Fibroblast of pulmonary artery (primary cell): ENCODE measurements around the gene PGBD2.

Experiments used
- DNase-seq: peaks from one replicate; pipeline ENCODE4 v3.0.0-alpha.2; 2010; ENCODE audit warnings: low read depth
- H3K4me3 ChIP-seq: replicated peaks from 2 replicates; pipeline ENCODE4 v1.5.1; 2011; ENCODE audit warnings: low read depth, mild to moderate bottlenecking, control low read depth, low read length, moderate library complexity
- CTCF ChIP-seq: IDR thresholded peaks from 2 replicates; pipeline ENCODE4 v1.5.1; 2011; ENCODE audit warnings: mild to moderate bottlenecking, control low read depth, low read length, inconsistent platforms; ENCODE audit errors: missing control alignments

Gene PGBD2

GRCh38 chr1:248861616-248862015 is 44.4 kb upstream of the PGBD2 start:
- no peak for DNase-seq
- no peak overlapping the region for H3K4me3 ChIP-seq
- TF ChIP-seq CTCF: no peak

GRCh38 chr1:248862695-248862997 is 43.4 kb upstream of the PGBD2 start:
- no peak for TF ChIP-seq CTCF
- DNase-seq: no peak
- peak overlapping the region; percentile 59 for H3K4me3 ChIP-seq

DNA sequence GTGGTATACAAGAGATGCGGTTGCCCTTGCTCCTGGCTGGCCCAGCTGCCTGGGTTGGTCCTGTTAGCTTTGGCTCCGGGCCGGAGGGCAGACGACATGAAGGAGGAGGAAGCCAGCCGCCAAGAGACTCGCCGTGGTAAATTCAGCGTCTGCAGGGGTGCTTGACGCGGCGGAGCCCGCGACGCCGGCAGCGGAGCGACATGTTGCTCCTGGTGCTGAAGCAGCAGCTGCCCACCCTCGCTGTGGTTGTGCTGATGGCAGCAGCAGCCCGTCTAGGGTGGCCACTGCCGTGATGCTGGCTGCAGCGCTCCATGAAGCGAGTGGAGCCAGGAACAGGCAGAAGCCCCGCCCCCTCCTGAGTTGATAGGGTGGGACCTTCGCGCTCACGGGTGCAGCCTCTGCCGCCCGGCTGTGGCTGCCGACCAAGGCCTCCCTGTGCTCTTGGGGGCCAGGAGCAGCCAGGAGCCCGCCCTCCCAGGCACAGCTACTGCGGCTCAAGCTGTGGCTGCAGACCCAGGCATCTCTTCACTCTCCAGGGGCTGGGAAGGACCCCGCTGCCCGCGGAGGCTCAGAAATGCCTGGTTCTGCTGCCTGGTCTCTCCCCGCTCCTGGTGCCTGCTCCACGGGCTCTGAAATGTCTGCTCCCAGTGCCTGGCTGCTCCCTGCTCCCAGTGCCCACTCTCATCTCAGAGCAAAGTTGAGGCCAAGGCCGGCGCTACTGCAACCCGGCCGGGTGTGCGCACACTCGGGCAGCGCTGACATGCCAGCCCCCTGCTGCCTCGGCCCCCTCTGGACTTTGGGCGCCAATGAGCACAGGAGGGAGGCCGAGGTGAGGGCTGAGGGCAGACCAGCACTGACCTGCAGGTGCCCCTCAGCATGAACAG is 42.8 kb upstream of the PGBD2 start:
- peak; percentile 69 for DNase-seq
- peak overlapping the region; percentile 59 for H3K4me3 ChIP-seq
- no peak for TF ChIP-seq CTCF

GRCh38 chr1:248871837-248872401 is 34.1 kb upstream of the PGBD2 start:
- TF ChIP-seq CTCF: no peak
- peak overlapping the region; percentile 86 for H3K4me3 ChIP-seq
- DNase-seq: no peak

DNA sequence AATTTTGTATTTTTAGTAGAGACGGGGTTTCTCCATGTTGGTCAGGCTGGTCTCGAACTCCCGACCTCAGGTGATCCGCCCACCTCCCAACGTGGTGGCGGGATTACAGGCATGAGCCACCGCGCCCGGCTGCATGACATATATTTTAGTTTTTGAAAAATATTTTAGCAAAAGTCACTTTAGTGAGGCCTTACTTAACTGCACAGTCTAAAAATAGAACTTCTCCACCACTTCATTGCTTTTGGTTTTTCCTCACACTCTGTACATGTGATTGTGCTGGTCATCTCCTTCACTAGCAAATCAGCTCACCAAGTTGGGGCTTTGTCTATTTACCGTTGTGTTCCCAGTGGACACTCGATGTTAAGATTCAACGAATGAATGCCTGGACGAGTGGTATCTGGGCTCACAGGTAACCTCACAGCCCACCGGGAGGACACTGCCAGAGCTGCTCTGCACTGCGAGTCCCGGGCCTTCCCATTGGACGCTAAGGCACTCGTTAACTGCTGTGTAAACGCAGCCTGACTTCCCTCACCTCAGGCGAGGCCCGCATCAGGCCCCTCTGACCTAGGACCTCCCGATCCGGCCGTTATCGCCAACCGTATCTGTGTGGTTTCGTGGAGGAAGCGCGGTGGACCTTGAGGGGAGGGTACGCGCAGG is 33.2 kb upstream of the PGBD2 start:
- peak overlapping the region; percentile 86 for H3K4me3 ChIP-seq
- DNase-seq: peak; percentile 66
- no peak for TF ChIP-seq CTCF

DNA sequence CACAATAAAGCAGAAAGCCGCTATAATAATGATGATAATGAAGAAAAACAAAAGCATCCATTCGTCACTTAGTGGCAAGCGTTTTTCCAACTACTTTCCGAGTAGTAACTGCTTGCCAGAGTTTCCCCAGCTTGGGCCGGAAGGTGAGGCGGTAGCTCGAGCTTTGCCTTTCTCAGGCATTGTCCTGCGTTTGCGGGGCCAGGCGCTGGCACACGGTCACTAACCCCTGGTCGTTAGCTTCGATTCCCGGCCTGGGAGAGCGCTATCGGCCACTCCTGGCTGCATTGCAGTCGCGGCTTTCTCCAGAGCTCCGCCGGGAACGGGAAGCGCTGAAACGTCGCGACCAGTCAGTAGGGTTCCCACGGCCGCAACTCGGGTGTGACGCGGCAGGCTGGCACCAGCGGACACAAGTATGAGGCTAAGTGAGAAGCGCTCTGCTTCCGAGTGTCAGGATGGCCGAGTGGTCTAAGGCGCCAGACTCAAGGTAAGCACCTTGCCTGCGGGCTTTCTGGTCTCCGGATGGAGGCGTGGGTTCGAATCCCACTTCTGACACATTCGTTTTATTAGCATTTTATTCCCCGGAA is 32.5 kb upstream of the PGBD2 start:
- peak; percentile 98 for DNase-seq
- no peak for TF ChIP-seq CTCF
- H3K4me3 ChIP-seq: peak overlapping the region; percentile 86
